Left lung (tissue), 10 donors: ENCODE measurements around the gene ZCCHC24. TPM values are rescaled to one million over a fixed set of nuclear protein-coding genes. Genes with fewer than 3 reads are reported as not detected.

Source experiments
- ATAC-seq: fragments of 200-7000 bp; cut with Tn5 transposase; one replicate; pipeline ENCODE4 v1.9.1; 2020; ENCODE audit warnings: moderate library complexity
- DNase-seq, 4 donors: peaks; one replicate each; pipeline ENCODE4 v3.0.0-alpha.2; 2013 to 2020
- H3K27ac ChIP-seq, 2 donors: fragments of 200-600 bp; sonication (generic) in 1 of 2; one replicate each; pipeline versions ENCODE4 v1.5.0 to v1.8.0; 2020 to 2021
- H3K27me3 ChIP-seq, 2 donors: fragments of 200-600 bp; sonication (generic) in 1 of 2; one replicate each; pipeline versions ENCODE4 v1.5.0 to v1.8.0; 2020 to 2021
- H3K36me3 ChIP-seq, 2 donors: fragments of 200-600 bp; sonication (generic) in 1 of 2; one replicate each; pipeline versions ENCODE4 v1.5.0 to v1.8.0; 2020 to 2021
- H3K4me1 ChIP-seq, 2 donors: fragments of 200-600 bp; one replicate each; pipeline ENCODE4 v1.8.0; 2021
- H3K4me3 ChIP-seq, 2 donors: fragments of 200-600 bp; sonication (generic) in 1 of 2; one replicate each; pipeline versions ENCODE4 v1.5.0 to v1.8.0; 2020 to 2021; ENCODE audit warnings: mild to moderate bottlenecking in 1 of 2
- H3K9me3 ChIP-seq, 2 donors: fragments of 200-600 bp; sonication (generic) in 1 of 2; one replicate each; pipeline versions ENCODE4 v1.5.0 to v1.8.0; 2020 to 2021
- intact Hi-C, 2 donors: fragments of 100-400 bp; cut with DNase I; formaldehyde crosslinking; loops; one replicate each; pipeline versions ENCODE4 v1.11.2 to v1.14.2; 2022
- polyA plus RNA-seq, 6 donors: library from polyadenylated mRNA; unstranded; fragments of 120-200 nt; gene quantifications; one replicate each; pipeline ENCODE4 v1.2.1, GENCODE V29; 2013; ENCODE audit not compliant: insufficient read length in 6 of 6
- total RNA-seq, 2 donors: library from RNA; stranded (reverse); fragmentation: NEBNext Ultra II Directional; extraction: Animal tissue kit (Norgen Biotek cat#: 25700); gene quantifications; one replicate each; pipeline ENCODE4 v1.2.1, GENCODE V29; 2021
- TF ChIP-seq, protein P1 (sequence below), 2 donors: fragments of 200-600 bp; sonication (generic) in 1 of 2; IDR thresholded peaks; one replicate each; pipeline versions ENCODE4 v1.5.0 to v1.8.0; 2021; ENCODE audit warnings: antibody characterized with exemption in 2 of 2
- donor health status: DM: no; HTN: yes; CAD: no.
- donor health status: DM: no; HTN: no; CAD: no.

The ZCCHC24 gene
- total and polyA plus RNA-seq, 8 donors: 28.9 to 48.3 (median 37.1) TPM

DNA sequence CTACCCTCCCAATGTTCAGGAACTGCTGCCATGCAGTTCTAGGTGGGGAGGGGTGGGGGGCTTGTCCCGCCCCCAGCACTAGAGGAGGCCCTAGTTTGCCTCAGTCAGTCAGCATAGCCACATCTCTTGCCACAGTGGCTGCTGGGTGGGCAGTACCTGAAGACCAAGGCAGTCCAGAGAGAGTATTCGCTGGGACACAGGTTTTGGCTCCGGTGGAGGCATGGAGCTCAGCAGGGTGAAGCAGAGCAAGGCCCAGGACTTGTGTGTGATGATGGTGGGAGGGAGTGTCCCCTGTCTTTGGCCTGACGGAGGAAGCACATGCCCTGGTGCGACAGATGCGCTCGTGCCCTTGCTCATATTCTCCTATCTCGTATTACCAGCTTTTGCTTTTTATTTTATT, 24.7 kb upstream of the ZCCHC24 start:
- TF ChIP-seq, protein P1, sequence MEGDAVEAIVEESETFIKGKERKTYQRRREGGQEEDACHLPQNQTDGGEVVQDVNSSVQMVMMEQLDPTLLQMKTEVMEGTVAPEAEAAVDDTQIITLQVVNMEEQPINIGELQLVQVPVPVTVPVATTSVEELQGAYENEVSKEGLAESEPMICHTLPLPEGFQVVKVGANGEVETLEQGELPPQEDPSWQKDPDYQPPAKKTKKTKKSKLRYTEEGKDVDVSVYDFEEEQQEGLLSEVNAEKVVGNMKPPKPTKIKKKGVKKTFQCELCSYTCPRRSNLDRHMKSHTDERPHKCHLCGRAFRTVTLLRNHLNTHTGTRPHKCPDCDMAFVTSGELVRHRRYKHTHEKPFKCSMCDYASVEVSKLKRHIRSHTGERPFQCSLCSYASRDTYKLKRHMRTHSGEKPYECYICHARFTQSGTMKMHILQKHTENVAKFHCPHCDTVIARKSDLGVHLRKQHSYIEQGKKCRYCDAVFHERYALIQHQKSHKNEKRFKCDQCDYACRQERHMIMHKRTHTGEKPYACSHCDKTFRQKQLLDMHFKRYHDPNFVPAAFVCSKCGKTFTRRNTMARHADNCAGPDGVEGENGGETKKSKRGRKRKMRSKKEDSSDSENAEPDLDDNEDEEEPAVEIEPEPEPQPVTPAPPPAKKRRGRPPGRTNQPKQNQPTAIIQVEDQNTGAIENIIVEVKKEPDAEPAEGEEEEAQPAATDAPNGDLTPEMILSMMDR (IDR thresholded peaks at IDR 0.05): no peak
- no peak for ATAC-seq
- H3K4me1 ChIP-seq: peaks cover 0 to 18% of the 10 kb centered on the region in 2 donors
- H3K36me3 ChIP-seq: no peaks in the 10 kb centered on the region
- no peak for DNase-seq
- H3K9me3 ChIP-seq: no peaks in the 10 kb centered on the region
- no peak overlapping the region for H3K4me3 ChIP-seq
- no peak overlapping the region for H3K27ac ChIP-seq
- no peaks in the 10 kb centered on the region for H3K27me3 ChIP-seq
- intact Hi-C loops: no loop called here

DNA sequence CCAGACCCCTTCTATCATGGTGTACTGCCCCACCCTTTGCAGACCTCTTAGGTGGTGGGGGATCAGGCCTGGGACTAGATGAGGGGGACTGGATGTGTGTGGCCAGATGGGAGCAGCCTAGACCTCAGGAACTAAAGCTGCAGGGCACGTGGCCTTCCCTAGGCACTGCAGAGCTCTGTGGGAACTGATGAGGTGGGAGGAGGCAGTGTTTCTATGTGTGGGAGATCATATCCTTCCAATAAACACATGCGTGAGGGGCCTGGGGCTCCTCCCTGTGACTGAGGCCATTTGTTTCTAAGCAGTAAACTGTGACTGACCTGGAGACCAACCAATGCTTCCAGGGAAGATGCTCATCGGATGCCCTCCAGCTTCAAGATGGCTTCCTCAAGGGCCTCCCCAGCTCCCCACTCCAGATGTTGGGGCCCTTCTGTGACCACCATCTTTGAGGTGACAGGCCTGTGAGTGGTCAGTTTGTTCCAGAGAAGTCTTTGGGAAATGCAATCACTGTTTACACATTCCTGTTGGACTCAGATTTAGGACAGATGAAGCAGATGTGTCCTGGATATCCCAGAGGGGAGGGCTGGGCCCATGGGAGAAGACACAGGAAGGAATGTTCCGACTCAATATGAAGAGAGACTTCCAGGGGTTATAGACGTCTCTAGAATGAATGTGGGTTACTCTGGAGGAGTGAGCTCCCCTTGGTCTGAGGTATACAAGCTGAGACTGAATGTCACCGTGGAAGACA, 23.6 kb upstream of the ZCCHC24 start:
- H3K36me3 ChIP-seq: no peaks in the 10 kb centered on the region
- H3K27me3 ChIP-seq: no peaks in the 10 kb centered on the region
- H3K4me3 ChIP-seq: no peak overlapping the region
- DNase-seq: no peak
- peaks cover 0 to 18% of the 10 kb centered on the region in 2 donors for H3K4me1 ChIP-seq
- ATAC-seq: no peak
- intact Hi-C loops: loop anchor here in 1 of 2 donors (5.0 kb wide), 1 partner anchor 92 kb away; no protein-coding TSS in a partner anchor
- TF ChIP-seq, protein P1 (IDR thresholded peaks at IDR 0.05): no peak
- H3K27ac ChIP-seq: no peak overlapping the region
- no peaks in the 10 kb centered on the region for H3K9me3 ChIP-seq

DNA sequence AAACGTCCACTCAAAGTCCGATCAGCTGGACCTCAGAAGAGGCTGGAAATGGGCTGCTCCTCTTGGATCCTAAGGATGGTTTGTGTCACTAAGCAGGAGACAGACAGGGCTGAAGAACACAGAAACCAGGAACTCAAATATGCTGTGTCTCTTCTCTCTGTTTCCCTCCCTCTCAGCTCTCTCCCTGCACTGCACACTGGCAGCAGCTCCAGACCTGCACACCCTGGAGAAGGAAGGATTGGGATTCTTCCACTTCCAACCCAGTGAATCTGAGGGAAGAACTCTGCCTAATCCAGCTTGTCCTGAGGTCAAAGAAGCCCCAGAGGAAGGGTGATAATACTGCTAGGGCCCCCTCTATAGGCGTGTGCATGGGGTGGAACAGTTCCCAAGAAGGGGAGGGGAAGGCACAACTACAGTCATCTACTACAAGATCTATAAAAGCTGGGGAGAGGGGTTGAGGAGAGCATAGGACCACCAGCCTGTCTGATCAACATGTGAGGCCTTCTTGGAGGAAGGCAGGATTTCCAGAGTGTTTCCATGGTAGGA, 22.7 kb upstream of the ZCCHC24 start:
- Histone ChIP-seq H3K4me1 (peaks cover 0 to 14% of the 10 kb centered on the region in 2 donors), H3K27me3 (no peaks in the 10 kb centered on the region), H3K4me3 (no peak overlapping the region), H3K36me3 (no peaks in the 10 kb centered on the region), H3K9me3 (no peaks in the 10 kb centered on the region), H3K27ac (peak overlapping the region; percentile 35 to 44)
- DNase-seq: no peak
- TF ChIP-seq, protein P1 (IDR thresholded peaks at IDR 0.05): no peak
- peak; percentile 40 for ATAC-seq
- intact Hi-C loops: loop anchor here in 1 of 2 donors (5.0 kb wide), 1 partner anchor 91 kb away; no protein-coding TSS in a partner anchor

DNA sequence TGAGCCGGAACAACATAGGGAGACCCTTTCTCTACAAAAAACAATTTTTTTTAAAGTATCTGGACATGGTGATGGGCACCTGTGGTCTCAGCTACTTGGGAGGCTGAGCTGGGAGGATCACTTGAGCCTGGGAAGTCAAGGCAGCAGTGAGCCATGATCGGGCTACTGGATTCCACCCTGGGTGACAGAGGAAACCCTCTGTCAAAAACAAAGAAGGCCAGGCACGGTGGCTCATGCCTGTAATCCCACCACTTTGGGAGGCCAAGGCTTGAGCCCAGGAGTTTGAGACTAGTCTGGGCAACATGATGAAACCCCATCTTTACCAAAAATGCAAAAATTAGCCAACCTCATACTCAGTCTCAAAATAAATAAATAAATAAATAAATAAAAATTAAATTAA, 19.9 kb upstream of the ZCCHC24 start:
- Histone ChIP-seq H3K27me3 (no peaks in the 10 kb centered on the region), H3K36me3 (no peaks in the 10 kb centered on the region), H3K27ac (no peak overlapping the region), H3K4me3 (no peak overlapping the region), H3K9me3 (no peaks in the 10 kb centered on the region), H3K4me1 (peaks cover 0 to 11% of the 10 kb centered on the region in 2 donors)
- intact Hi-C loops: loop anchor here in 1 of 2 donors (5.0 kb wide), 1 partner anchor 88 kb away; no protein-coding TSS in a partner anchor
- ATAC-seq: no peak
- TF ChIP-seq, protein P1 (IDR thresholded peaks at IDR 0.05): no peak
- DNase-seq: no peak
